Fibroblast of skin of scalp (primary cell): ENCODE measurements around the gene SEMA5B. TPM values are rescaled to one million over a fixed set of nuclear protein-coding genes. Genes with fewer than 3 reads are reported as not detected.

Experiments
- DNase-seq: peaks from one replicate; pipeline ENCODE4 v3.0.0-alpha.2; 2013
- polyA plus RNA-seq, 2 experiments: library from polyadenylated mRNA; unstranded; fragments of 120-200 nt; gene quantifications; one replicate each; pipeline ENCODE4 v1.2.1, GENCODE V29; 2013; ENCODE audit not compliant: insufficient read length in 2 of 2

SEMA5B gene, protein sequence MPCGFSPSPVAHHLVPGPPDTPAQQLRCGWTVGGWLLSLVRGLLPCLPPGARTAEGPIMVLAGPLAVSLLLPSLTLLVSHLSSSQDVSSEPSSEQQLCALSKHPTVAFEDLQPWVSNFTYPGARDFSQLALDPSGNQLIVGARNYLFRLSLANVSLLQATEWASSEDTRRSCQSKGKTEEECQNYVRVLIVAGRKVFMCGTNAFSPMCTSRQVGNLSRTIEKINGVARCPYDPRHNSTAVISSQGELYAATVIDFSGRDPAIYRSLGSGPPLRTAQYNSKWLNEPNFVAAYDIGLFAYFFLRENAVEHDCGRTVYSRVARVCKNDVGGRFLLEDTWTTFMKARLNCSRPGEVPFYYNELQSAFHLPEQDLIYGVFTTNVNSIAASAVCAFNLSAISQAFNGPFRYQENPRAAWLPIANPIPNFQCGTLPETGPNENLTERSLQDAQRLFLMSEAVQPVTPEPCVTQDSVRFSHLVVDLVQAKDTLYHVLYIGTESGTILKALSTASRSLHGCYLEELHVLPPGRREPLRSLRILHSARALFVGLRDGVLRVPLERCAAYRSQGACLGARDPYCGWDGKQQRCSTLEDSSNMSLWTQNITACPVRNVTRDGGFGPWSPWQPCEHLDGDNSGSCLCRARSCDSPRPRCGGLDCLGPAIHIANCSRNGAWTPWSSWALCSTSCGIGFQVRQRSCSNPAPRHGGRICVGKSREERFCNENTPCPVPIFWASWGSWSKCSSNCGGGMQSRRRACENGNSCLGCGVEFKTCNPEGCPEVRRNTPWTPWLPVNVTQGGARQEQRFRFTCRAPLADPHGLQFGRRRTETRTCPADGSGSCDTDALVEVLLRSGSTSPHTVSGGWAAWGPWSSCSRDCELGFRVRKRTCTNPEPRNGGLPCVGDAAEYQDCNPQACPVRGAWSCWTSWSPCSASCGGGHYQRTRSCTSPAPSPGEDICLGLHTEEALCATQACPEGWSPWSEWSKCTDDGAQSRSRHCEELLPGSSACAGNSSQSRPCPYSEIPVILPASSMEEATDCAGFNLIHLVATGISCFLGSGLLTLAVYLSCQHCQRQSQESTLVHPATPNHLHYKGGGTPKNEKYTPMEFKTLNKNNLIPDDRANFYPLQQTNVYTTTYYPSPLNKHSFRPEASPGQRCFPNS
- polyA plus RNA-seq (2013, experiment 1 of 2; ENCODE audit: insufficient read length), result 5.6 TPM
- 6.3 TPM for polyA plus RNA-seq (2013, experiment 2 of 2; ENCODE audit: insufficient read length)

DNA sequence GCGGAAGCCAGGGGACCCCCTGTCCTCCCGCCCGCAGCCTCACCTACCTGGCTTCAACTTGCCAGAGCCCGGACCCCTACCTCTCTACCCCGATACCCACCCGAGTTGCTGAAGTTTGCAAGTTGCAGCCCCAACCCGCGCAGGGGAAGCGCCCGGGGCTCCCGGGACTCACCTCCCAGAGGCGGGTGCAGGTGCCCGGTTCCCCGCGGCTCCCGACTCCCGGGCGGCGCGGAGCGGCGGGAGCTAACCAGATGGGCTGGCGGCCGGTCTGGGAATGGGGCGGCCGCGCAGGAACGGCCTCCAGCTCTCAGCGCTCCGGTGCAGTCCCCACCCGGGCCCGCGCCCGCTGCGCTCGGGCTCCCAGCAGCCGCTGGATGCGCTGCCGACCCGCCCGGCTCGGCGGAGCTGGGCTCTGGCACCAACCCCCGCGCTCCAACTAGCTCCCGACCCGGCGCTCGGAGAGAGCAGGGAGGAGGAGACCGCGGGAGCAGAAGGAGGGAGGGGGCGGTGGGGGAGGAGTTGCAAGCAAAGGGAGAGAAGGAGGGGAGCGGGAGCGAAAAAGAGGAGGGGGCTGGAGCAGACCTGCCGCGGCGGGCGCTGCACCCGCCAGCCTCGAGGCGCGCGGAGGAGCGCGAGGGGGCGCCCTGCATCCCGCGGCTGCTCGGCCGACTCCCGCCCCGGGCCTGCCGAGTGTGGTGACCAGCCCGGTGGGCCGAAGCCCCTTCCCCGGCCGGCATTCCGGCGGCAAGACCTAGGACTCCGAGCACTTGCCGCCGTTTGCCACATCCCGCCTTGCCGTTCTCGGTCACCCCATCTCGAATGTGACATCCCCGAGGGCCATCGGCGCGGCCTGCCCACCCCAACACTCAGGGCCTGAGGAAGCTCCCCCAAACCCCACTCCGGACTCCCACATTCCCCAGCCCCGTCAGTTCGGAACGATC, at the start of gene SEMA5B:
TSS of gene SEMA5B (minus strand) at position 472 of the 941 bp plus-strand sequence. CDS start 66,500 bp downstream, outside the sequence.
- no peak for DNase-seq

DNA sequence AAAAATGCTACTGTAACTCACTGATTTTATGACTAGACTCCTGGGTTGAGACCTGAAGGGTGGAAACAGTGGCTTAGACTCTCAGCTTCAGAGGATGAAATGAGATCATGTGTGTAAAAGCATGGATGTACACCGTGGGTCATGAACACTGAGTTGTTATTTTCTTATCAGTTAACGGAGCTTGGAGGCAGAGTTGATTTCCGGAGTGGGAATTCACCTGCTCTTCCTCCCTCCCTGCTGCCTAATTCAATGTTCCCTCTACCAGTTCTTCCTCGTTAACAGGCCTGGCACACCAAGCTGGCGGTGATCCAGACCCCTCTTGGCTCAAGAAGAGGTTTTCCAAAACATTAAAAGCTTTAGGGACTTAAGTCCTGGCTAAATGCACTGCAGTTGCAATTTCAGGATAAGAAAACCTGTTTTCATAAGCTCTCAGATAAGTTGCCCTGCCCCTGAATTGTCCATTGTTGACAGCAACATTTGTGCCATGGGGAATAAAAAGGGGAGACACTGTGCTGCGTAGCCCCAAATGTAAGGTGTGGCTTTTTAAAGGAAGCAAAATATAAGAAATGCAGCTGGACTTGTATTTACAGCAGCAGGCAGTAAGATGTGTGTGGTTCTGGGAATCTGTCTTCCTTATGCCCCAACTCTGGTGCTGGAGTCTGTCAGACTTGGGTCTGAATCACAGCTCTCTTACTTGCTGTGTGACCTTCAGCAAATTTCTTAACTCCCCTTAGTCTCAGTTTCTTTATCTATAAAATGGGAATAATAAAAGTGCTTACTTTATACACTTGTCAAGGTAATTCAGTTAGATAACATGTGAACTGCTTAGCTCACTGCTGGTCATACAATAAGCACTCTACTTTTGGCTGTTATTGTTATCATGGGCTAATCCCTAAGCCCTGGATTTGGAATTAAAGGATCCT, 49.2 kb upstream of the SEMA5B start:
- no peak for DNase-seq

DNA sequence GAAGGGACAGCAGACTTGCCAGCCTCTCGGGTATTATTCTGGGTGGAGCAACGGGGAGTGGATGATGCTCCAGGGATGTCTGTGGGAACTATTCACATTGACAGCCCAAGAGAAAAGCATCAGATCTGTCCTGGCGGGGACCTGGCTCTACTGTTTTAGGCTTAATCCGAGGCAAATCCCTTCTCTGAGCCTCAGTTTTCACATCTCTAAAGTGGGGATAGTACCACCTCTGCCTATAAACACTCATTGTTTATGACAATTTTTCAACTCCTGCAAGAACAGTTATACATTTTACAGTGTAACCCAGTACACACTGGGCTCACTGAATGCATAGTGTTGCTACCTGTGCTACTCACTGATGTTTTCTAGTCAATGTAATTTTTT, 48.5 kb upstream of the SEMA5B start:
- DNase-seq, result no peak

DNA sequence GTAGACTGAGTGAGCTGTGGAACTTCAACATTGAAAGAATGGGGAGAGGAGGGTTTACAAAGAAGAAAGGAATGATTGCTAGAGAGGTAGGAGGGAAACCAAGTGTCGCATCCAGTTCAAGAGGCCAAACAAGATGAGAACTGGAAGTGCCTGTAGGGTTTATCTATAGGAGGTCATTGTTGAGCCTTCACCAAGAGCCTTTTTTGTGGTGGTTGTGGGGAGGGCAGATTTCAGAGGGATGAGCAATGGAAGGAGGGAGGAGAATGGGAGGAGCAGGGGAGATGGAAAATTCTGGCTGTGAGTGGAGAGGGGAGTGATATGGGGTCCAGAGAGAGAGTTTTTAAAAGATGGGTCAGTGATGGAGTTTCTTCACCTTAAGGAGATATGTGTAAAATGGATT, 47.8 kb upstream of the SEMA5B start:
- DNase-seq, result no peak

DNA sequence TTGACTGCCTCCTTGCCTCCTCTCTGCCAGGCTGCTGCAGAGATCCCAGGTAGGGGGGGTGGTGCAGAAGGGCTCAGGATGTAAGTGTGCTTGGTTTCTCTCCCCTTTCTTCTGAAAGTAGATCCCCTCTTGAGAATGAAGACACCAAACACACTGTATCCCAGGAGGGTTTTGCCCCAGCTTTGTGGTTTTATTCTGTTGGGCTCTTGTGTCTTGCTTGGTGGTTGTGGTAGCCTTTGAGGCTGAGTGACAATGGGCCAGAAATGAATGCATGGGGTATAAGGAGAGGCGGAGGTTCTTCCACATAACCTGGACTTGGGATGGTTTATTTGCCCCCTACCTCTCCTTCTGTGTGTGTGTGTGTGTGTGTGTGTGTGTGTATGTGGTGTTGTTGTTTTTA, 45.0 kb upstream of the SEMA5B start:
- DNase-seq, result no peak

DNA sequence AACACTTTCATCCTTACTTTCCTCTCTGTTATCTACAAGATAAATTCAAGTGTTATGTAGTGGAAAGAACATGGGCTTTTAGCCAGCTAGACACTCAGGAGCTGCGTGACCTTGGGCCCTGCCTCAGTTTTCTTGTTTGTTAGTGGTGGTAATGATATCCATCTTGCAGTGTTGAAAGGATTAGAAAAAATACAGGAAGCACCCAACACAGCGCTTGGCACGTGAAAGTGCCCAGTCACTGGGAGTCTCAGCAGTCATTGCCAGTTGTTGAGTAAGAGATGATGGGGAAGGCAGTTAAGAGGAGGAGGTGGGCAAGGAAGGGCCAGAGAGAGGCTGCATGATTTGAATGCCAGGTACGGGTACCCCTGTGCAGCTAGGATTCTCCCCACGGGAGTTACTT, 44.6 kb upstream of the SEMA5B start:
- no peak for DNase-seq

DNA sequence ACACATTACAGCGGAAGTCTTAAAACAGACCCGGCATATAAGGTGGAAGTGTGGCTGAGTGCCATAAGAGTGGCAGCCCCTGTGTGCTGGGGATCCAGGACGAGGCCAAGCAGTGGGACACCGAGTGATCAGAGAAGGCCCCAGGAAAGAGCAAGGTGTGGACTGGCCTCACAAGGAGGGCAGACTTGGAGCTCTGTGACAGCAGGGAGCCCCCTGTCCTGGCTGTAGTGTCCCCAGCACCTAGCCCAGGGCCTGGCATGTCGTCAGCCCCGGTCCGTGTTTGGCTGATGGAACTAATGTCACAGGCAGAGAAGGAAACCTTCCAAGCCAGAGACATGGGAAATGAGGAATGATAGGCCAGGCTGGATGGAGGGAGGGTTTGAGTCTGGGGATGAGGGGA, 44.0 kb upstream of the SEMA5B start:
- no peak for DNase-seq

DNA sequence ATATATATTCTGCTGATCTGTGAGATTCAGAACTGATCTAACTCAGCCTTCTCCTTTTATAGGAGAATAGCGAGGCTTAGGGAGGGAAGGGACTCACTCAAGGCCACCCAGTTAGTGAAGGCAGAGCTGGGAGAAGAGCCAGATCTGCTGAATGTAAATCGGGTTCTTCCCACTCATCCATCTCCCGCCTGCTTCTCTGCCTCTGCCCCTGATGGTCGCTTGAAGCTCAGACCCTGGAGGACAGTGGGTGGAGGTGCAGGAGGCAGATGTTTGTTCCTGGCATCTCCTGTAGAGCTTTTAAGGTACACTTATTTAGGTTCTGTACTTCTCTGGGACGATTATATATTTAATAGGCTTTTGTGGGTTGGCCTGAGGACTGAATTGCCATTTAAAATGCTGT, 43.6 kb upstream of the SEMA5B start:
- DNase-seq, result peak; percentile 47

DNA sequence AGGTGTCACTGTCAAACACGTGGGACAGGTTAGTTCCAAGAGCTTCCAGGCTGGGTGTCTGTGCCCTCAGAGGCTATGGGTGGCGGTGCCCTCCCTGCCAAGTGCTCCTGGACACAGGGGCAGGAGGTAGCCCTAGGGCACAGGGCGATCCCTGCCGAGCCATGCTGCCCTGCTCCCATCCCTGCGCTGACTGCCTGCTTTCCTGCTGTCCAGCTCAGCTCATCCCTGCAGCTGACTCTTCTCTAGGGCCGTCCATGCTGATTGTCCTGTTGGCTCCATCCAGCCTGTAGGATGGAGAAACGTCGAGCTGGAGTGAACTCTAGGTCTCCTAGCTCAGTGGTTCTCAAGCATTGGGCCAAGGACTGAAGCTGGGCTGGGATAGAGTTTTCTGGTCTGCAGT, 42.9 kb upstream of the SEMA5B start:
- DNase-seq, result no peak

DNA sequence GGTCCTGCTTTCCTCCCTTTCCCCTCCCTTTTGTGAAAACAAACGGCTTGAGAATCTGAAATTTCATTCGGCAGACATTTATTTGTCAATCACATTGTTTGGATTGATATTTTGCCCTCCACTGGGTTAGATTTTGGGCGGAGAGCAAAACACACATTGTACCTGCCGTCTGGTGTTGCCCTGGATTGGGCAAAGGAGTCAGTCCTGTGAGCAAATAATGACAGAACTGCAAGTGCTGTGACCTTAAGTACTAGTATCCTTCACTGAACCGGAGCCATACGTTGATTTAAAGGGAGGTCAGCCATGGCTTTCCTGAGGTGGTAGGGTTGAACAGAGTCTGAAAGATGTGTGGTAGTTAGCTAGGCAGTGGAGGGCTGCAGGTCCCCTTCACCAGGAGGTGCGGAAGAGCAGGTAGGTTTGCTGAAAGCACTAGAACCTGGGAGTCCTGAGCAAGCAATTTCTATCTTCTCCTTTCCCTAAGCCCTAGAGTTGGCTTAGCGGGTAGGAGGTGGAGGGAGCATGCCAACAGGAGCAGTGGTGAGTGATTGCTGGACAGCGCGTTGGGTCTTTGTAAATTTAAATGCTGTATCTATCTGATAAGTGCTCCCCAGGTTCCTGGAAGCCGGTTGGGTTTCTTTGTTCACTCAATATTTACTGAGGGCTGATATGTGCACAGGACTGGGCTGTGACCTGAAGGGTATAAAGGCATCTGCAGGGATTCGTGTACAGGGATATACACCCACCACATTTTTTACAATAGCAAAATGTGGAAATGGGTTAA, 41.2 kb upstream of the SEMA5B start:
- no peak for DNase-seq

DNA sequence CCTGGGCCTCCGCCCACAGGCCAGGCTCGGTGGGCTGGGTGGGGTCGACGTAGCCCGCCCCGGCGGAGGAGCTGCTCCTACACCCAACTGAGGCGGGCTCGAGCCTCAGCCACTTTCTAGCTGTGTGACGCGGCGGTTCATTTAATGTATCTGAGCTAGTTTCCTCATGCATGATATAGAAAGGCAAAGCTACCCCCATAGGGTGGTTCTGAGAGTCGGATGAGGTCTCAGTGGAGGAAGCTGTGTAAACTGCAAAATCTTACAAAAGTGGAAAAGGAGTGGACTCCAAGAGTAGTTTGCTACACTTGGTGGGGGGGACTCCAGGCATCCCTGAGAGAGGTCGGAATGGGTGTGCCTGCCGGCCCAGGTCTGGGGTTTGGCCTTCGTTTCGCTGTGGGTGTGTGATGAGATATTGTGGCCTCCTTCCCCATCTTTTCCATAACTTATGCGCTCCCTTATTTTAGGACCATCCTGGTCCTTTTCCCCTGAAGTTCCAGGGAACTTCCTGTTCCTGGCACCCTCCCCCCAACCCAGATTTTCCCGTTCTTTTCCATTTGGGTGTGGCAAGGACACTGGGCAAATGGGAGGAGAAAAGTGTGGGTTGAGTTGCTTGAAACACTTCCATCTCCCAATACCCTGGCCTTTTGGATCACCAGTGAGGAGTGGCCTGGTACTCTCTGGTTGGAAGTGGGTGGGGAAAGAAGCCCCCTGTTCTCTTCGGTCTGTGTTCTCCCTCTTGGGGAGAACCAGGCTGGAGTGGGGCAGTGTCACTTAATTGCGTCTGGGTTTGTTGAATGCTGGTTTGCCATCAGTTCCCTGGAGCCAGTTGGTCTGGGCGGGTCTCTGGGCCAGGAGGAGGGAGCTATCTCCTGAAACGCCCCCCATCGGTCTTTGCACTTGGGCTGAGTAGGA, 40.4 kb upstream of the SEMA5B start:
- DNase-seq, result peak; percentile 59

DNA sequence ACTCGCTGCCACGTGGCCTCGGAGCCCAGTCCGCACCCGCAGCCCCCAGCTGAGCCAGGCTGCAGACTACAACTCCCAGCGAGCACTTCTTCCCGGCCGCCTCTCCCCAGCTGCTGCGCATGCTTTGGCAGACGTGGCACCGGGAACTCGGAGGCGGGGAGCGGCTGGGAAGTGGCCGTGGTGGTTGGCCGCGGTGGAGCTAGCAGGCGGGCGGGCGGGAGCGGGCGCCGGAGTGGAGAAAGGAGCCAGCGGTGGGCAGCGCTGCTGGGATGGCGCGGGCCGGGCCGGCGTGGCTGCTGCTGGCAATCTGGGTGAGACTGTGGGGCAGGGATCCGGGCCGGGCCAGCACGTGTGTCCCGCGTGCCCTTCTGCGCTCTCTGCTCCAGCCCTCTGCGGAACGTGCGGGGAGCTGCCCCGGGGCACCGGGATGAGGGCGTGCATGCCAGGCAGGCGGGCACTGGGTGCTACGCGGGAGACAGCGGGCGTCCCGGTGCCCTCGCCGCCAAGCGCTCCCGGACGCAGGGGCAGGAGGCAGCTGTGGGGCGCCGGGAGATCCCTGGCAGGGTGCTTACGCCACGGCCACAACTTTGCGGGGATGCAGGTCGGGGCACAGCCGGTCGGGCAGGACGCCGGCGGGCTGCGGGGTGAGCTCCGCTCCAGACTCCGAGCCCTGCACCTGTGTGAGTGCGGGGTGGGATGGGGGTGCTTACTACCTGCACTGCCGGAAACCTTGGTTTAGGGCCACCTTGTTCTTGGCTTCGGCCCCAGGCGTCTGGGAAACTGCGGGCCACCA, 39.5 kb upstream of the SEMA5B start, which contains the start of gene PDIA5:
TSS of gene PDIA5 (plus strand) at position 130 of the 793 bp plus-strand sequence. CDS start at position 270, 140 bp downstream.
- DNase-seq, result peak; percentile 95

DNA sequence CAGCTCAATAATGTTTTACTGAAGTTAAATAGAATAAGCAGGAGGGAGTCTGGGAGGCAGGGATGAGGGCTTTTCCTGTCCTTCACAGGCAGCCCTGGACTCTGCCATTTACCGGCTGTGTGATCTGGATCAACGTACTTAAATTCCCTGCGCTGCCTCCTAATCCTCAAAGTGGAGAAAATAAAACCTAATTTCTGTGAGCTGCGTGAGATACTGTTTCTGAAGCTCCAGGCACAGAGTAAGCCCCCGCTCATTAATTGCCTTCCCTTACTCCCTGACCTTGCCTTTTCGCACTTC, 39.0 kb upstream of the SEMA5B start:
- DNase-seq, result no peak

DNA sequence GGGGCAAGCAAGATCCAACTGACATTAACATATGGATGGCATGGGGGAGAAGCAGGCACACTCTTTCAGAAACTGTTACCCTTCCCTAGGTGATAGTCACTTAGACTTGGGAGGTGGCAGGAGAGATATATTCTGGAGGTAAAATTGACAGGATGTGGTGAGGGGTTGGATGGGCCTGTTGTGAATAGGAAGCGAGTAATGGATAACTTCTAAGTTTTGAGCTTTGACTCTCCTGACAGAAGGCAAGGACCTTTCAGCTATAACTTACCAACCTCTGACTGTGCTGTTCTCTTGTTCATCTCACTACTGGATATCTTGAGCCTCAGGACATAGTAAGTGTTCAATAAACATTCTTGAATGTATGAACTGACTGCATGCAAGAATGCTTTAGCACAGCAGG, 37.4 kb upstream of the SEMA5B start:
- DNase-seq, result no peak

DNA sequence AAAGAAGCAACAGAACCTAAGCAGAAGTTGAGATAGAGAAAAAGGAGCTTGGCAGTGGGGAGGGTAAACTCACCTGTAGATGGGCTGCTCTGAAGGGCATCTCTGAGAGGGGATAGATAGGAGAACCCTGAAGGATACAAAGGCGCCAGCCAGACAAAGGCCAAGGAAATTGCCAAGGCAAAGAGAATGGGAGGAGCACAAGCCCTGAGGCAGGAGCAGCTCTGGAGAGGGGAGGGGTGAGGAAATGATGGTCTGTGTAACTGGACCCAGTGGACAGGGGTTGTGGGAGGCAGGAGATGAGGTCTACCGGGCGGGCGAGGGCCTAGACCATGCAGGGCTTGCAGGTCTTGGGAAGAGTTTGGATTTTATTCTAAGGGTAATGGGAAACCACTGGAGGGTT, 36.9 kb upstream of the SEMA5B start:
- DNase-seq, result no peak

DNA sequence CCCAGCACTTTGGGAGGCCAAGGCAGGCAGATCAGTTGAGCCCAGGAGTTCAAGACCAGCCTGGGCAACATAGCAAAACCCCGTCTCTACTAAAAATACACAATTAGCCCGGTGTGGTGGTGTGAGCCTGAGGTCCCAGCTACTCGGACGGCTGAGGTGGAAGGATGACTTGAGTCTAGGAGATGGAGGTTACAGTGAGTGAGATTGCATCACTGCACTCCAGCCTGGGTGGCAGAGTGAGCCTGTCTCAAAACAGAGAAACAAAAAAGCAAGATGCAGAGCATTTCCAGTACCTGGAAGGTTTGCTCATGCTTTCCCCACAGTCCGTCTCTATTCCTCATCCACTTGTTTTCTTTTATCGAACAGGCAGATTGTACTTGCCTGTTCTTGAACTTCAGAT, 35.5 kb upstream of the SEMA5B start:
- DNase-seq, result no peak

DNA sequence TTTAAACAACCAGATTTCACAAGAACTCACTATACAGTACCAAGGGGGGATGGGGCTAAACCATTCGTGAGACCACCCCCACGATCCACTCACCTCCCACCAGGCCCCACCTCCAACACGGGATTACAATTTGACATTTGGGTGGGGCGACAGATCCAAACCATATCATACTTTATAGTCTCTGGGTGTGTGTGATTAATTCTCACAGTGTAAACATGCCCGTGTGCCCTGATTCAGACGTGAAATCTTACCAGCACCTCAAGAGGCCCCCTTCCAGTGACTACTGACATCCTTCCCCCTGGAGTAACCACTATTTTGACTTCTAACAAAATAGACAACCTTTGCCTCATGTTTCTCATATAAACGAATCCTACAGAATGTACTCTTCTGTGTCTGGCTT, 34.3 kb upstream of the SEMA5B start:
- no peak for DNase-seq

DNA sequence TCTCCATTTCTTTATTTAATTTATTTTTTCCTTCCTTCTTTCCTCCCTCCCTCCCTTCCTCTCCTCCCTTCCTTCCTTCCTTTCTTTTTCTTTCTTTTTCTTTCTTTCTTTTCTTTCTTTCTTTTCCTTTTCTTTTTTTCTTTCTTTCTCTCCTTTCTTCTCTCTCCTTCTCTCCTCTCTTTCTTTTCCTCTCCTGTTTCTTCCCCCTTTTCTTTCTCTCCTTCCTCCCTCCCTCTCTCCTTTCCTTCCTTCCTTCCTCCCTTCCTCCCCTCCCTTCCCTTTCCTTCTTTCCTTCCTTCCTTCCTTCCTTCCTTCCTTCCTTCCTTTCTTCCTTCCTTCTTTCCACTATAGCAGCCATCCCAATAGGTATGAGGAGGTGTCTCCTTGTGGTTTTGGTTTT, 32.5 kb upstream of the SEMA5B start:
- no peak for DNase-seq
